SK-N-SH (cell line): ENCODE data around the gene ZSCAN12. TPM values are rescaled to one million over a fixed set of nuclear protein-coding genes. Genes with fewer than 3 reads are reported as not detected.
A peak's percentile ranks its signal among the peaks of the same experiment; 100 is the strongest.
"Not testable (repeated sequence)": the region's sequence is repeated elsewhere in the genome, so short reads cannot be mapped to it uniquely, and the experiment has no call there.

Experiments
- CTCF ChIA-PET: fragments of 300-600, 350-600 bp; formaldehyde crosslinking; extraction: SDS; loops from one replicate; lab custom pipeline; 2021; lab: Yijun Ruan, JAX
- POLR2A ChIA-PET: fragments of 350-600 bp; sonication (Branson Sonifier 250); formaldehyde crosslinking; extraction: SDS; loops from one replicate; lab custom pipeline; 2020; ENCODE audit warnings: antibody characterized with exemption, inconsistent platforms; lab: Yijun Ruan, JAX
- DNase-seq: peaks from one replicate; pipeline ENCODE4 v3.0.0; 2012
- H2AFZ ChIP-seq: fragments of 200-600 bp; sonication (generic); 2 replicates; pipeline ENCODE4 v1.8.1; 2016; ENCODE audit warnings: antibody characterized with exemption, mild to moderate bottlenecking, low read depth
- H3F3A ChIP-seq: fragments of 200-600 bp; sonication (generic); replicated peaks from 2 replicates; pipeline ENCODE3; 2016; ENCODE audit warnings: antibody characterized with exemption, mild to moderate bottlenecking; ENCODE audit not compliant: insufficient read depth
- H3K27ac ChIP-seq, 2 experiments: fragments of 200-500 bp in 1 of 2; fragments of 200-600 bp in 1 of 2; sonication (Bioruptor generic) in 1 of 2; sonication (generic), shearing (Covaris generic) in 1 of 2; 2 replicates each; pipeline versions ENCODE4 v1.5.1 to v1.6.1; 2014 to 2016; ENCODE audit warnings: low read depth in 2 of 2, inconsistent platforms in 1 of 2, low read length in 1 of 2, mild to moderate bottlenecking in 1 of 2, mixed read lengths in 1 of 2
- H3K27me3 ChIP-seq: fragments of 200-600 bp; sonication (generic), shearing (Covaris generic); 2 replicates; pipeline ENCODE4 v1.6.1; 2016; ENCODE audit warnings: mixed run types; ENCODE audit not compliant: insufficient read depth
- H3K36me3 ChIP-seq, 2 experiments: fragments of 200-500 bp in 1 of 2; fragments of 200-600 bp in 1 of 2; sonication (Bioruptor generic) in 1 of 2; sonication (generic) in 1 of 2; replicated peaks in 1 of 2; 2 replicates each; pipeline versions ENCODE3 to v1.5.1; 2014 to 2016; ENCODE audit warnings: low read length in 1 of 2, mild to moderate bottlenecking in 1 of 2; ENCODE audit not compliant: insufficient read depth in 2 of 2, control insufficient read depth in 1 of 2
- H3K4me1 ChIP-seq, 2 experiments: fragments of 200-500 bp in 1 of 2; fragments of 200-600 bp in 1 of 2; sonication (Bioruptor generic) in 1 of 2; sonication (generic), shearing (Covaris generic) in 1 of 2; 2 replicates each; pipeline versions ENCODE4 v1.5.1 to v1.6.1; 2014 to 2016; ENCODE audit warnings: low read depth in 1 of 2, low read length in 1 of 2, mixed run types in 1 of 2; ENCODE audit not compliant: insufficient read depth in 2 of 2, control insufficient read depth in 1 of 2
- H3K4me2 ChIP-seq: fragments of 200-600 bp; sonication (generic), shearing (Covaris generic); 2 replicates; pipeline ENCODE4 v1.6.1; 2017; ENCODE audit warnings: mixed run types
- H3K4me3 ChIP-seq, 2 experiments: fragments of 200-500 bp in 1 of 2; fragments of 200-600 bp in 1 of 2; sonication (Bioruptor generic) in 1 of 2; sonication (generic), shearing (Covaris generic) in 1 of 2; 2 replicates each; pipeline versions ENCODE4 v1.5.1 to v1.8.1; 2014 to 2016; ENCODE audit warnings: low read depth in 2 of 2, inconsistent platforms in 1 of 2, low read length in 1 of 2, mild to moderate bottlenecking in 1 of 2, mixed read lengths in 1 of 2, moderate library complexity in 1 of 2
- H3K79me2 ChIP-seq: fragments of 200-600 bp; sonication (generic); 2 replicates; pipeline ENCODE4 v1.8.1; 2017; ENCODE audit warnings: mild to moderate bottlenecking; ENCODE audit not compliant: insufficient read depth
- H3K9ac ChIP-seq: fragments of 200-600 bp; sonication (generic); 2 replicates; pipeline ENCODE4 v1.6.1; 2017; ENCODE audit warnings: mixed run types
- H3K9me2 ChIP-seq: fragments of 200-600 bp; sonication (generic); 2 replicates; pipeline ENCODE4 v1.6.1; 2017; ENCODE audit warnings: mixed run types
- H3K9me3 ChIP-seq: fragments of 200-600 bp; sonication (generic); 2 replicates; pipeline ENCODE4 v1.6.1; 2017; ENCODE audit warnings: mixed run types, mild to moderate bottlenecking, moderate library complexity
- H4K20me1 ChIP-seq: fragments of 200-600 bp; sonication (generic); 2 replicates; pipeline ENCODE4 v1.6.1; 2017; ENCODE audit warnings: mild to moderate bottlenecking, mixed run types; ENCODE audit not compliant: insufficient read depth
- EP300 ChIP-seq, 2 experiments: IDR thresholded peaks; 2 replicates each; pipeline versions ENCODE4 v1.4.0 to v1.6.1; 2012; ENCODE audit warnings: borderline replicate concordance in 1 of 2, low read depth in 1 of 2, low read length in 1 of 2
- EZH2phosphoT487 ChIP-seq: fragments of 200-600 bp; sonication (generic); IDR thresholded peaks from 2 replicates; pipeline ENCODE4 v1.6.1; 2017; ENCODE audit warnings: low read depth, mixed run types, mild to moderate bottlenecking, antibody characterized with exemption, moderate library complexity, borderline replicate concordance
- FOSL2 ChIP-seq: IDR thresholded peaks from 2 replicates; pipeline ENCODE4 v1.4.0; 2012; ENCODE audit warnings: low read depth, mild to moderate bottlenecking, moderate library complexity, borderline replicate concordance
- FOXJ3 ChIP-seq: sonication (generic); formaldehyde crosslinking; IDR thresholded peaks from 2 replicates; pipeline ENCODE4 v1.5.1; 2020; ENCODE audit warnings: mild to moderate bottlenecking, missing genetic modification reagents
- FOXM1 ChIP-seq: IDR thresholded peaks from 2 replicates; pipeline ENCODE4 v1.4.0; 2012; ENCODE audit warnings: low read depth, mild to moderate bottlenecking
- GATA2 ChIP-seq: sonication (generic); formaldehyde crosslinking; IDR thresholded peaks from 2 replicates; pipeline ENCODE4 v1.5.0; 2020; ENCODE audit warnings: mild to moderate bottlenecking, missing genetic modification reagents
- MXI1 ChIP-seq: IDR thresholded peaks from 2 replicates; pipeline ENCODE4 v1.6.1; 2012; ENCODE audit warnings: mild to moderate bottlenecking, low read depth, low read length, improper control_type of control experiment
- RCOR1 ChIP-seq: fragments of 150-350 bp; IDR thresholded peaks from 2 replicates; pipeline ENCODE4 v1.6.1; 2017; ENCODE audit warnings: antibody characterized with exemption, low read length
- RXRA ChIP-seq: IDR thresholded peaks from 2 replicates; pipeline ENCODE4 v1.4.0; 2012; ENCODE audit warnings: low read depth, mild to moderate bottlenecking, borderline replicate concordance
- TCF12 ChIP-seq: IDR thresholded peaks from 2 replicates; pipeline ENCODE4 v1.4.0; 2012
- USF1 ChIP-seq: IDR thresholded peaks from 2 replicates; pipeline ENCODE4 v1.4.0; 2012; ENCODE audit warnings: low read depth, borderline replicate concordance
- ZBTB33 ChIP-seq: IDR thresholded peaks from 2 replicates; pipeline ENCODE4 v1.4.0; 2012; ENCODE audit warnings: low read depth, borderline replicate concordance
- WGBS: methylation state at CpG from one replicate; pipeline ENCODE4 v1.1.6; 2017; ENCODE audit warnings: low lambda C conversion rate; 5-methylcytosine and 5-hydroxymethylcytosine counted together
- polyA plus RNA-seq, 3 experiments: library from polyadenylated mRNA; depleted of rRNA; stranded (reverse); fragments of >200 nt; gene quantifications; 2 replicates each; pipeline ENCODE4 v1.2.3, GENCODE V29; 2012
- TF ChIP-seq, protein P1 (sequence below): fragments of 150-350 bp; IDR thresholded peaks from 2 replicates; pipeline ENCODE4 v1.6.1; 2017; ENCODE audit warnings: antibody characterized with exemption, low read length, low read depth, borderline replicate concordance
- TF ChIP-seq, protein P2 (sequence below): IDR thresholded peaks from 2 replicates; pipeline ENCODE4; 2012

Gene ZSCAN12
- polyA plus RNA-seq, 1 of the 3 experiments (the other 2 are of a cell fraction) = 1.6 TPM

DNA sequence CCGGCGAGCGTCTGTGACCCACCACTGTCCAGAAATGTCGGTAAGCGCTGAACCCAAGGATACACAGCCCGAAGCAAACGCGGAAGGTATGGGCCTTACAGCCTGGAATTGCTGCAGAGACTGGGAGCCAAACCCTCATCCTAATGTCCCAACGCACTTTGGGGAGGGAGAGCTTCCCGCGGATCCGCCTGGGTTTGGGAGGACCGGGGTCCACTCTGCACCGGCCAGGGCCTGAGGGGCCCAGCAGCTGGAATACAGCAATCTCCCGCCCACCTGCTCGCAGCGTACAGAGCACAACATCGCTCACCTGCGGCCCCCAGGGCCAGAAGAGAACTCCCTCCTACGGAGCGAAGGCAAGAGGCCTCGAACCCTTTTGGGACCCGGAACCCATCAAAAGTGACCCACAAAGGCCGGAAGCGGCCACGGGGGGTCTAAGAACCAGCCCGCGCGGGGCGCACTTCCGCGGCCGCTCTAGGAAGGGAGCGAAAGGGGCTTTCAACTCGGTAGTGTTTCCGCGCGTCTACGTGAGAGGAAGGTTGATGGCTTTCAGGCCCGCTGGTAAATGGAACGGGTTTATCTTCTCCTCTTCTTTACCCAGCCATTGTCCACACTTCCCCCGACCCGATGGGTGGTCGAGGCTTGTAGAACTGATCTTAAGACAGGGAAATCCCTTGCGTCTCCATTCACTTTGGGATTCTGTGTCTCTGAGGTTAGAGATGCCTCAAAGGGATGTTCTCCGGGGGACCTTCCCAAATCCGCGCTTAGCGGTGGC is at the start of gene ZSCAN12 (continued):
- TF ChIP-seq, protein P1, sequence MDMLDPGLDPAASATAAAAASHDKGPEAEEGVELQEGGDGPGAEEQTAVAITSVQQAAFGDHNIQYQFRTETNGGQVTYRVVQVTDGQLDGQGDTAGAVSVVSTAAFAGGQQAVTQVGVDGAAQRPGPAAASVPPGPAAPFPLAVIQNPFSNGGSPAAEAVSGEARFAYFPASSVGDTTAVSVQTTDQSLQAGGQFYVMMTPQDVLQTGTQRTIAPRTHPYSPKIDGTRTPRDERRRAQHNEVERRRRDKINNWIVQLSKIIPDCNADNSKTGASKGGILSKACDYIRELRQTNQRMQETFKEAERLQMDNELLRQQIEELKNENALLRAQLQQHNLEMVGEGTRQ = no peak
- TF ChIP-seq MXI1 (peak; percentile 83), RCOR1 (no peak), ZBTB33 (0 out of 2 replicates have a peak, but pooled peaks have one; percentile 32), TCF12 (peak; percentile 24; the same call in 1 of the 2 replicates), FOSL2 (no peak), EP300 (IDR thresholded peaks at IDR 0.05; ENCODE audit: borderline replicate concordance in 1 of 2, low read depth in 1 of 2, low read length in 1 of 2) (0 out of 4 replicates have a peak, but pooled peaks of 1 of the 2 experiments have one; percentile 17), FOXM1 (no peak)
- TF ChIP-seq, protein P2, sequence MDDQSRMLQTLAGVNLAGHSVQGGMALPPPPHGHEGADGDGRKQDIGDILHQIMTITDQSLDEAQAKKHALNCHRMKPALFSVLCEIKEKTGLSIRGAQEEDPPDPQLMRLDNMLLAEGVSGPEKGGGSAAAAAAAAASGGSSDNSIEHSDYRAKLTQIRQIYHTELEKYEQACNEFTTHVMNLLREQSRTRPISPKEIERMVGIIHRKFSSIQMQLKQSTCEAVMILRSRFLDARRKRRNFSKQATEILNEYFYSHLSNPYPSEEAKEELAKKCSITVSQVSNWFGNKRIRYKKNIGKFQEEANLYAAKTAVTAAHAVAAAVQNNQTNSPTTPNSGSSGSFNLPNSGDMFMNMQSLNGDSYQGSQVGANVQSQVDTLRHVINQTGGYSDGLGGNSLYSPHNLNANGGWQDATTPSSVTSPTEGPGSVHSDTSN = 0 out of 2 replicates have a peak, but pooled peaks have one; percentile 25

- H3K4me3 ChIP-seq = no peak overlapping the region
- no peaks in the 10 kb centered on the region for H3K9me3 ChIP-seq
- H3K4me2 ChIP-seq = no peak overlapping the region
- WGBS = 94% methylated on average over 1 of the region's 1 CpG
- no peaks in the 10 kb centered on the region for H3K36me3 ChIP-seq
- no peaks in the 10 kb centered on the region for H4K20me1 ChIP-seq
- no peak overlapping the region for H3K9ac ChIP-seq
- H3K27me3 ChIP-seq = no peaks in the 10 kb centered on the region
- TF ChIP-seq EZH2phosphoT487 (no peak), USF1 (no peak), FOXJ3 (CRISPR knock-in tag) (no peak), GATA2 (no peak), RXRA (no peak)
- no peaks in the 10 kb centered on the region for H3K9me2 ChIP-seq
- no peaks in the 10 kb centered on the region for H3K4me1 ChIP-seq
- ChIA-PET CTCF (interaction anchor here (1.1 kb wide), 1 partner anchor 1268 kb away, joined by 3 read pairs; no protein-coding TSS in a partner anchor), POLR2A (no interaction called here)
- no peak overlapping the region for H3K27ac ChIP-seq
- no peaks in the 10 kb centered on the region for H3K79me2 ChIP-seq
- H2AFZ ChIP-seq = no peak overlapping the region
- H3F3A ChIP-seq = no peaks in the 10 kb centered on the region
- no peak for DNase-seq
These were observed 49.5 kb upstream of the ZSCAN12 start for GRCh38 chr6:28449056-28449455.

GRCh38 chr6:28447512-28447906 is 48.0 kb upstream of the ZSCAN12 start:
- H3K27me3 ChIP-seq, H3K4me1 ChIP-seq, DNase-seq, H3K36me3 ChIP-seq, H3K79me2 ChIP-seq, H3F3A ChIP-seq, H4K20me1 ChIP-seq, H3K9me3 ChIP-seq, H3K9me2 ChIP-seq, H3K9ac ChIP-seq: not testable (repeated sequence)
- H3K27ac ChIP-seq = peak overlapping the region in 1 of 2 experiments; percentile 82; a peak in 2 of 4 replicates
- H3K4me3 ChIP-seq = peak overlapping the region; percentile 69 to 70
- H3K4me2 ChIP-seq = peak overlapping the region; percentile 75
- CTCF ChIA-PET = interaction anchor here (1.4 kb wide), 1 partner anchor 14 kb away, joined by 3 read pairs; no protein-coding TSS in a partner anchor
- peak overlapping the region; percentile 92 for H2AFZ ChIP-seq
- POLR2A ChIA-PET = interaction anchor here (0.7 kb wide), 1 partner anchor 193 kb away, joined by 6 read pairs; no protein-coding TSS in a partner anchor
